Stimulated activated naive CD8-positive, alpha-beta T cell treated with anti-CD3 and anti-CD28 coated beads, Interleukin-15, Interleukin-2, amounts not matched to agents 100 U/mL and 50 U/mL, for 24 hours (primary cell): ENCODE data around the gene DOCK9.

Experiments used
- ATAC-seq: fragments of 150-1000 bp; cut with Tn5 transposase; one replicate; pipeline ENCODE4 v1.10.0; 2021
- DNase-seq: peaks from one replicate; pipeline ENCODE4 v3.0.0; 2021

The DOCK9 gene

GRCh38 chr13:98795220-98795619, 182.6 kb downstream of the DOCK9 start:
- no peak for ATAC-seq
- DNase-seq: no peak

GRCh38 chr13:98794498-98794897, 183.4 kb downstream of the DOCK9 start:
- DNase-seq (no peak), ATAC-seq (no peak)

GRCh38 chr13:98792785-98793495, 184.9 kb downstream of the DOCK9 start:
- DNase-seq (no peak), ATAC-seq (no peak)

- ATAC-seq (no peak), DNase-seq (no peak)
Observed at GRCh38 chr13:98792321-98792720, 185.5 kb downstream of the DOCK9 start.

- DNase-seq: no peak
- no peak for ATAC-seq
Observed at GRCh38 chr13:98791611-98792010, 186.3 kb downstream of the DOCK9 start.

GRCh38 chr13:98787996-98788395, 189.9 kb downstream of the DOCK9 start:
- DNase-seq: no peak

GRCh38 chr13:98787173-98787572, 190.7 kb downstream of the DOCK9 start:
- DNase-seq: no peak
- ATAC-seq: no peak

More at GRCh38 chr13:98787996-98788395, 189.9 kb downstream of the DOCK9 start:
- no peak for ATAC-seq

GRCh38 chr13:98786023-98786422, 191.8 kb downstream of the DOCK9 start:
- ATAC-seq (no peak), DNase-seq (no peak)

- ATAC-seq (peak; percentile 38), DNase-seq (no peak)
Observed at GRCh38 chr13:98785405-98785804, 192.5 kb downstream of the DOCK9 start.

- ATAC-seq (no peak), DNase-seq (no peak)
Observed at GRCh38 chr13:98784666-98785065, 193.2 kb downstream of the DOCK9 start.

GRCh38 chr13:98783856-98784478, 193.9 kb downstream of the DOCK9 start:
- ATAC-seq (no peak), DNase-seq (no peak)

- no peak for DNase-seq
- no peak for ATAC-seq
Observed at GRCh38 chr13:98782654-98783053, 195.2 kb downstream of the DOCK9 start.

- DNase-seq (no peak), ATAC-seq (no peak)
Observed at GRCh38 chr13:98781905-98782304, 196.0 kb downstream of the DOCK9 start.

- DNase-seq: no peak
- no peak for ATAC-seq
Observed at GRCh38 chr13:98781470-98781869, 196.4 kb downstream of the DOCK9 start.

GRCh38 chr13:98781045-98781444, 196.8 kb downstream of the DOCK9 start:
- ATAC-seq (no peak), DNase-seq (no peak)

- no peak for DNase-seq
- ATAC-seq: no peak
Observed at GRCh38 chr13:98780451-98780850, 197.4 kb downstream of the DOCK9 start.

GRCh38 chr13:98779695-98780094, 198.2 kb downstream of the DOCK9 start:
- DNase-seq (no peak), ATAC-seq (no peak)

GRCh38 chr13:98778749-98779148, 199.1 kb downstream of the DOCK9 start:
- ATAC-seq: no peak
- DNase-seq: no peak

- DNase-seq (no peak), ATAC-seq (no peak)
Observed at GRCh38 chr13:98776644-98777043, 201.2 kb downstream of the DOCK9 start.

- DNase-seq (no peak), ATAC-seq (no peak)
Observed at GRCh38 chr13:98775844-98776598, 201.8 kb downstream of the DOCK9 start.

- ATAC-seq: no peak
- no peak for DNase-seq
Observed at GRCh38 chr13:98775386-98775785, 202.5 kb downstream of the DOCK9 start.

GRCh38 chr13:98774776-98775175, 203.1 kb downstream of the DOCK9 start:
- DNase-seq (no peak), ATAC-seq (no peak)

- DNase-seq (no peak), ATAC-seq (no peak)
Observed at GRCh38 chr13:98773921-98774320, 203.9 kb downstream of the DOCK9 start.
